Mesendoderm (in vitro differentiated cells): ENCODE data around the gene CD79A.

Experiments
- DNase-seq: peaks from one replicate; pipeline ENCODE4 v3.0.0; 2013
- H2AK5ac ChIP-seq: 2 replicates; pipeline ENCODE4 v1.6.1; 2013; ENCODE audit warnings: low read length, inconsistent platforms
- H2BK120ac ChIP-seq: 2 replicates; pipeline ENCODE4 v1.6.1; 2013; ENCODE audit warnings: low read depth, mild to moderate bottlenecking, low read length, moderate library complexity, mixed read lengths
- H2BK15ac ChIP-seq: replicated peaks from 2 replicates; pipeline ENCODE4 v1.6.1; 2013; ENCODE audit warnings: low read depth, mild to moderate bottlenecking, moderate library complexity
- H2BK5ac ChIP-seq: 2 replicates; pipeline ENCODE4 v1.6.1; 2013; ENCODE audit warnings: low read length, inconsistent platforms
- H3K18ac ChIP-seq: 2 replicates; pipeline ENCODE4 v1.6.1; 2013; ENCODE audit warnings: mild to moderate bottlenecking, low read length, mixed read lengths
- H3K23ac ChIP-seq: one replicate; pipeline ENCODE4 v1.6.1; 2013; ENCODE audit warnings: low read length
- H3K27ac ChIP-seq: 2 replicates; pipeline ENCODE4 v1.5.1; 2013; ENCODE audit warnings: low read depth, mild to moderate bottlenecking, inconsistent platforms, low read length, moderate library complexity
- H3K27me3 ChIP-seq: 2 replicates; pipeline ENCODE4 v1.6.1; 2013; ENCODE audit warnings: low read length, control low read depth, mild to moderate bottlenecking, inconsistent platforms; ENCODE audit not compliant: insufficient read depth, poor library complexity
- H3K36me3 ChIP-seq: 2 replicates; pipeline ENCODE4 v1.6.1; 2013; ENCODE audit warnings: low read length, inconsistent platforms; ENCODE audit not compliant: control insufficient read depth, insufficient read depth
- H3K4ac ChIP-seq: one replicate; pipeline ENCODE4 v1.6.1; 2013; ENCODE audit warnings: low read depth, mild to moderate bottlenecking, low read length, moderate library complexity
- H3K4me1 ChIP-seq: 2 replicates; pipeline ENCODE4 v1.6.1; 2013; ENCODE audit warnings: low read depth, low read length, inconsistent platforms; ENCODE audit not compliant: control insufficient read depth
- H3K4me2 ChIP-seq: 2 replicates; pipeline ENCODE4 v1.6.1; 2013; ENCODE audit warnings: low read length
- H3K4me3 ChIP-seq: 2 replicates; pipeline ENCODE4 v1.5.1; 2013; ENCODE audit warnings: mild to moderate bottlenecking, low read length
- H3K56ac ChIP-seq: one replicate; pipeline ENCODE4 v1.6.1; 2013; ENCODE audit warnings: low read length
- H3K79me1 ChIP-seq: 2 replicates; pipeline ENCODE4 v1.6.1; 2013; ENCODE audit warnings: low read length, inconsistent platforms
- H3K79me2 ChIP-seq: 2 replicates; pipeline ENCODE4 v1.6.1; 2013; ENCODE audit warnings: mild to moderate bottlenecking, low read length; ENCODE audit not compliant: control insufficient read depth, insufficient read depth
- H3K9ac ChIP-seq: 2 replicates; pipeline ENCODE4 v1.6.1; 2013; ENCODE audit warnings: low read length, inconsistent platforms
- H4K5ac ChIP-seq: one replicate; pipeline ENCODE4 v1.6.1; 2013; ENCODE audit warnings: low read length
- H4K8ac ChIP-seq: one replicate; pipeline ENCODE4 v1.6.1; 2013; ENCODE audit warnings: low read depth, mild to moderate bottlenecking, control low read depth, low read length, moderate library complexity
- WGBS: extraction: QIAGEN DNeasy Blood & Tissue Kit; methylation state at CpG from one replicate; pipeline ENCODE4 v1.1.7; 2013; ENCODE audit warnings: low lambda C conversion rate, missing lambda C conversion rate; ENCODE audit not compliant: insufficient coverage; ENCODE audit errors: extremely low coverage; 5-methylcytosine and 5-hydroxymethylcytosine counted together

The CD79A gene

DNA sequence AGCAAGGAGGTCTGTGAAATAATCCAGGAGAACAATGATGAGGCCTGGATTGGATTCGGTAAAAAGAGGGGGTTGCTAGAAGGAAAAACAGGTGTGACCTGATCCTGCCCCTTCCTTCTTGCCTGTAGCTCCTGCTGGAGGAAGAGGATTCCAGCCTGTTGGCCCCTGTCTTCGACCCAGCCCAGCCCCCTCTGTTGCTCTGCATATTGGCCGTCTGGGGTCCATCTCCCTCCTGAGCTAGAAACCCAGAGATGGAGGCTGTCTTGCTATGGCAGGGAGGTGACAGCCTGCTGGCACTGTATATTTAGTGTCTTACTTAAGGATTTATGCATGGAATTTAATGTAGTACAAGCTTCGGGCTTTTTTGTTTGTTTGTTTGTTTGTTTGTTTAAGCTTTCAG, 25.6 kb upstream of the CD79A start:
- Histone ChIP-seq H3K18ac (no peak overlapping the region), H3K9ac (no peak overlapping the region), H3K36me3 (no peaks in the 10 kb centered on the region), H3K4me1 (peaks cover 4% of the 10 kb centered on the region), H2BK120ac (no peak overlapping the region), H3K4ac (no peak overlapping the region), H3K23ac (no peak overlapping the region), H3K4me3 (no peak overlapping the region), H3K27me3 (no peaks in the 10 kb centered on the region), H3K56ac (no peak overlapping the region), H2BK5ac (no peak overlapping the region), H2AK5ac (no peak overlapping the region), H4K8ac (no peak overlapping the region), H3K79me2 (no peaks in the 10 kb centered on the region), H4K5ac (no peak overlapping the region), H2BK15ac (no peak overlapping the region), H3K4me2 (no peak overlapping the region), H3K27ac (no peak overlapping the region), H3K79me1 (no peaks in the 10 kb centered on the region)
- no CpG with 5 or more reads among the region's 4 CpGs for WGBS
- no peak for DNase-seq

DNA sequence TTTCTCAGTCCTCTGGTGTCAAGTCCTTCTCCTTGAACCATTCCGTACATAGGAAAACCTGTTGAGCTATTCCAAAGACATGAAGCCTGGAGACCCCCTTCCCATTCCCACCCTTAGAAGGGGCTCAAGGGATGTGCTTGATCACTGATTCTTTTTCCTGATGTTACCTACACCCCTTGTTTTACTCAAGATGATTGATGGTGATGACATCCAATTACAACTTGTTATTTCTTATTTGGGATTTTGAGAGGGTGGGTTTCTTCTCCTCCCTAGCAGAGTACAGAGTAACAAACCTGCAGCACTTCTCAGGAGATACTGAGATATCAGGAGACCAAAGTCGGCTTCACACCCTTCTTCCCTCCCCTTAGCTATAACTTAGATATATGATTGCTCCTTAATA, 23.7 kb upstream of the CD79A start:
- no peak overlapping the region for H3K4me2 ChIP-seq
- H3K79me1 ChIP-seq: no peaks in the 10 kb centered on the region
- DNase-seq: no peak
- no peak overlapping the region for H2BK120ac ChIP-seq
- H2BK15ac ChIP-seq: no peak overlapping the region
- H3K27ac ChIP-seq: no peak overlapping the region
- no peak overlapping the region for H3K4ac ChIP-seq
- no peak overlapping the region for H3K23ac ChIP-seq
- H4K5ac ChIP-seq: no peak overlapping the region
- no peaks in the 10 kb centered on the region for H3K36me3 ChIP-seq
- no peak overlapping the region for H3K56ac ChIP-seq
- H3K4me1 ChIP-seq: peaks cover 4% of the 10 kb centered on the region
- no peak overlapping the region for H2AK5ac ChIP-seq
- no peak overlapping the region for H3K4me3 ChIP-seq
- H2BK5ac ChIP-seq: no peak overlapping the region
- H3K27me3 ChIP-seq: no peaks in the 10 kb centered on the region
- no CpG with 5 or more reads among the region's 2 CpGs for WGBS
- no peak overlapping the region for H4K8ac ChIP-seq
- no peak overlapping the region for H3K9ac ChIP-seq
- no peak overlapping the region for H3K18ac ChIP-seq
- no peaks in the 10 kb centered on the region for H3K79me2 ChIP-seq

DNA sequence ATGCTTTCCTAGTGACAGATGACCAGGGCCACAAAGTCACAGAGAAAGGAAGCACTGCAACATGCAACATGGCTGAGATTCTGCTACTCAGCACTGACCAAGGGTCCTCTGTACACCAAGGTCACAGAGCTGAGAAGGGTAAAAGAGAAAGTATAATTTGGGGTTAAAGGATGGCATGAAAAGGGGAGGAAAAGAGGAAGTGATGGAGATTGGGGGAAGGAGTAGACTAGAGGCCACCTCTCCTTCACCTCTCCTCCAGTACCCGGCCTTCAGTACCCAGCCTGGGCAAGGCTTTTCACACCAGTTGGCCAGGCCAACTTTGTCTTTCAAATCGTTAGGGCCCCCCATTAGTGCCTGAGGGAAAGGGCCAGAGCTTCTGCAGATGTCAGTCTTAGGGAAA, 23.3 kb upstream of the CD79A start:
- Histone ChIP-seq H3K79me1 (no peaks in the 10 kb centered on the region), H4K5ac (no peak overlapping the region), H3K4me3 (no peak overlapping the region), H3K9ac (no peak overlapping the region), H2BK15ac (no peak overlapping the region), H3K18ac (no peak overlapping the region), H2BK120ac (no peak overlapping the region), H3K4ac (no peak overlapping the region), H2BK5ac (no peak overlapping the region), H3K36me3 (no peaks in the 10 kb centered on the region), H3K27ac (no peak overlapping the region), H3K23ac (no peak overlapping the region), H4K8ac (no peak overlapping the region), H3K79me2 (no peaks in the 10 kb centered on the region), H3K27me3 (no peaks in the 10 kb centered on the region), H2AK5ac (no peak overlapping the region), H3K56ac (no peak overlapping the region), H3K4me2 (no peak overlapping the region), H3K4me1 (peaks cover 4% of the 10 kb centered on the region)
- no peak for DNase-seq
- WGBS: no CpG with 5 or more reads among the region's 2 CpGs

DNA sequence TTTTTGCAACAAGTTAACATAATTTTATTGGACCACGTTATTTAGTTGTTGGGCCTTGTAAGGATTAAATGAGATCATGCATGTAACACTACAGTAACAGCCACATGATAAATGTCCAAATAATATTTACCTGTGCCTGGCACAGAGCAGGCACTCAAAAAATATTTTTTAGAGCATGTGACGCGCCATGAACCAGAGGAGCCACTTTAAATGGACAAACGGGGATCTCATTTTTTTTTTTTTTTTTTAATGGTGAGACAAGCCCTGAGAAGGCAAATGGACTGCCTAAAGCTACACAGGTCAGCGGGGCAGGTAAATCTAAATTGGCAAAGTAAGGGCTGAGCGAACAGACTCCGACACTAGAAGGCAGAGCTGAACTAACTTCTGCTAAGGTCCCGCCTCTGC, 17.9 kb upstream of the CD79A start:
- H4K5ac ChIP-seq: no peak overlapping the region
- no peak overlapping the region for H2BK15ac ChIP-seq
- H2BK120ac ChIP-seq: no peak overlapping the region
- peaks cover 8% of the 10 kb centered on the region for H3K4me1 ChIP-seq
- peaks cover 19% of the 10 kb centered on the region for H3K36me3 ChIP-seq
- peaks cover 18% of the 10 kb centered on the region for H3K79me1 ChIP-seq
- H3K4me3 ChIP-seq: no peak overlapping the region
- H3K56ac ChIP-seq: no peak overlapping the region
- peaks cover 38% of the 10 kb centered on the region for H3K79me2 ChIP-seq
- no peak overlapping the region for H4K8ac ChIP-seq
- no peak overlapping the region for H3K4ac ChIP-seq
- H3K4me2 ChIP-seq: no peak overlapping the region
- WGBS: no CpG with 5 or more reads among the region's 8 CpGs
- no peak overlapping the region for H3K18ac ChIP-seq
- H3K27ac ChIP-seq: no peak overlapping the region
- H2AK5ac ChIP-seq: no peak overlapping the region
- no peak overlapping the region for H3K23ac ChIP-seq
- H2BK5ac ChIP-seq: no peak overlapping the region
- H3K9ac ChIP-seq: peak overlapping the region; percentile 19
- no peak for DNase-seq
- H3K27me3 ChIP-seq: no peaks in the 10 kb centered on the region

DNA sequence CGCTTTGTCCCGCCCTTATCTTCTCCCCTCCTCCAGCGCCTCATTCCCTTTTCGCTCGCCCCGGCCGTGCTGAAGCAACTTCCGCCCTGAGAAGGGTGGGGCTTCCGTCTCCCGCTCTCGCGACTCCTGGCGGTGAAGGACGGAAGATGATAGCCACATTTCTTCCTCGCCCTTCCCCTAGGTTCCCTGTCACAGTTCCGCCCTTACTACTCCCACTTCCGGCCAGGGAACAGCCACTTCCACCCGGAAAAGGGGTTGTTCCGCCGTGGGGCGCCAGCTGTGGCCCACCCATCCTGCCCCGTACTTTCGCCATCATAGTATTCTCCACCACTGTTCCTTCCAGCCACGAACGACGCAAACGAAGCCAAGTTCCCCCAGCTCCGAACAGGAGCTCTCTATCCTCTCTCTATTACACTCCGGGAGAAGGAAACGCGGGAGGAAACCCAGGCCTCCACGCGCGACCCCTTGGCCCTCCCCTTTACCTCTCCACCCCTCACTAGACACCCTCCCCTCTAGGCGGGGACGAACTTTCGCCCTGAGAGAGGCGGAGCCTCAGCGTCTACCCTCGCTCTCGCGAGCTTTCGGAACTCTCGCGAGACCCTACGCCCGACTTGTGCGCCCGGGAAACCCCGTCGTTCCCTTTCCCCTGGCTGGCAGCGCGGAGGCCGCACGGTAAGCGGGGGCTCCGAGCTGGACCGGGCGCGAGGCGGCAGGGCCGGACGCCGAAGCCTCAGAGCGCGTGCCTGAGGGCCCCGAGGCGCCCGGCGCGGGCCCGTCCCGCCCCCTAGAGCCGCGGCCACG, 17.3 kb upstream of the CD79A start, which contains the start of gene RPS19:
RPS19 (plus strand) TSS at position 638 of the 801 bp plus-strand sequence. CDS start 520 bp downstream, outside the sequence.
- H3K36me3 ChIP-seq: peaks cover 23% of the 10 kb centered on the region
- H3K9ac ChIP-seq: peak within 1 kb of the TSS; percentile 97
- no peaks in the 10 kb centered on the region for H3K27me3 ChIP-seq
- peak within 1 kb of the TSS; percentile 88 for H4K8ac ChIP-seq
- DNase-seq: peak; percentile 99
- peak within 1 kb of the TSS; percentile 68 for H2BK120ac ChIP-seq
- no peak within 1 kb of the TSS for H2BK15ac ChIP-seq
- H3K23ac ChIP-seq: peak within 1 kb of the TSS; percentile 98
- peak within 1 kb of the TSS; percentile 99 for H3K56ac ChIP-seq
- no peak within 1 kb of the TSS for H2AK5ac ChIP-seq
- H3K4me1 ChIP-seq: peaks cover 8% of the 10 kb centered on the region
- H4K5ac ChIP-seq: no peak within 1 kb of the TSS
- H3K27ac ChIP-seq: peak within 1 kb of the TSS; percentile 89
- peak within 1 kb of the TSS; percentile 84 for H3K4me2 ChIP-seq
- H2BK5ac ChIP-seq: peak within 1 kb of the TSS; percentile 94
- peak within 1 kb of the TSS; percentile 98 for H3K18ac ChIP-seq
- H3K4ac ChIP-seq: peak within 1 kb of the TSS; percentile 100
- no CpG with 5 or more reads among the region's 76 CpGs for WGBS
- peaks cover 22% of the 10 kb centered on the region for H3K79me1 ChIP-seq
- peak within 1 kb of the TSS; percentile 88 for H3K4me3 ChIP-seq
- H3K79me2 ChIP-seq: peaks cover 44% of the 10 kb centered on the region
